Stomach smooth muscle (tissue), 2 donors: Measurements from ENCODE around the gene CAMSAP2.

ENCODE experiments used
- H3K27ac ChIP-seq: one replicate; pipeline ENCODE4 v1.7.0; 2013; ENCODE audit warnings: mild to moderate bottlenecking, low read length, inconsistent platforms
- H3K27me3 ChIP-seq, 2 donors: one replicate each; pipeline ENCODE4 v1.7.0; 2013; ENCODE audit warnings: low read length in 2 of 2; ENCODE audit not compliant: insufficient read depth in 2 of 2, control insufficient read depth in 1 of 2
- H3K36me3 ChIP-seq, 2 donors: one replicate each; pipeline ENCODE4 v1.7.0; 2013; ENCODE audit warnings: low read length in 2 of 2; ENCODE audit not compliant: control insufficient read depth in 2 of 2, insufficient read depth in 2 of 2
- H3K4me1 ChIP-seq: one replicate; pipeline ENCODE4 v1.7.0; 2013; ENCODE audit warnings: low read length; ENCODE audit not compliant: control insufficient read depth, insufficient read depth
- H3K4me3 ChIP-seq, 2 donors: one replicate each; pipeline ENCODE4 v1.7.0; 2013; ENCODE audit warnings: low read length in 2 of 2
- H3K9ac ChIP-seq, 2 donors: one replicate each; pipeline ENCODE4 v1.7.0; 2013; ENCODE audit warnings: low read length in 2 of 2, mild to moderate bottlenecking in 1 of 2
- H3K9me3 ChIP-seq, 2 donors: one replicate each; pipeline ENCODE4 v1.7.0; 2013; ENCODE audit warnings: low read length in 2 of 2; ENCODE audit not compliant: control insufficient read depth in 2 of 2
- donor health status: healthy.
- donor health status: Pancreatic carcinoma.

The CAMSAP2 gene

DNA sequence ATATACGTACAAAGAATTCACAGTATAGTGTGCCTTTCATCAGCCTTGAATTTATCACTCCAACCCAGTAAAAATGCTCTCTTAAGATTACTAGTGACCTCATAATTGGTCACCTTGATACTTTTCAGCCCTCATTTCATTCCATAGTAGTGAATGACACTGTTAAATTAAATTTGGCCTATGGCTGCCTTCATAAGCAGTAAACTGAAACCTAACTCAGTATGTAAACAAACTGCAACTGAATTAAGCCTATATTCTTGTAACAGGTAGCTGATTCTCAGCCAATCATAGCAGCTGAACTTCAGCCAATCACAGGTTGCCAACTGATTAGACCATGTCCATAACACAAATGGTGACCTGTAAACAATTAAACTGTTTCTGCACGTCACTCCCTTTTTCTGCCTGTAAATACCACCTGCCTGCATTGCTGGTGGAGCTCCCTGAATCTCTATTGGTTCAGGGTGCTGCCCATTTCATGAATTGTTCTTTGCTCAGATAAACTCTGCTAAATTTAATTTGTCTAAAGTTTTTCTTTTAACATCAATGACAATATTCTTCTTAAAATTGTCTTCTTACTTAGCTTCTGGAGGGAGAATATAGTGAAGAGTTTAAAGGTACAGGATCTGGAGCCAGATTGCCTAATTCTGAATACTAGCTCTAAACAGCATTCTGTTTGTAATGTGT lies 24.0 kb upstream of the CAMSAP2 start:
- Histone ChIP-seq H3K27me3 (no peaks in the 10 kb centered on the region), H3K9ac (no peak overlapping the region), H3K9me3 (no peaks in the 10 kb centered on the region), H3K27ac (no peak overlapping the region), H3K4me3 (no peak overlapping the region), H3K36me3 (no peaks in the 10 kb centered on the region), H3K4me1 (no peaks in the 10 kb centered on the region)

DNA sequence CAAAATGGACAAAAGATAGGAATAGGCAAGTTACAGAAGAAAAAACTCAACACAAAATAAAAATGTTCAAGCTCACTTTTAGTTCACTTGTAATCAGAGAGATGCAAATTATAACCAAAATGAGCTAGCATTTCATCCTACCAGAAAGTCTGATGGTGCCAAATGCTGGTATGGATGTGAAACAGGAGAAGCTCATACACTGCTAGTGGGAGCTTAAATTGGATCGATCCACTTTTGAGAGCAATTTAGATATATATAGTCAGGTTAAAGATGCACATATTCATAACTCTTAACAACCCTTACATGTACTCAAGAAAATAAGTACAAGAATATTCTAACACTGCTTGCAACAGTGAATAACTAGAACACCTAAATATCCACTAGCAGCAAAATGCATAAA lies 18.5 kb upstream of the CAMSAP2 start:
- Histone ChIP-seq H3K4me3 (no peak overlapping the region), H3K4me1 (no peaks in the 10 kb centered on the region), H3K27ac (no peak overlapping the region), H3K27me3 (no peaks in the 10 kb centered on the region), H3K9ac (no peak overlapping the region), H3K36me3 (no peaks in the 10 kb centered on the region), H3K9me3 (no peaks in the 10 kb centered on the region)

DNA sequence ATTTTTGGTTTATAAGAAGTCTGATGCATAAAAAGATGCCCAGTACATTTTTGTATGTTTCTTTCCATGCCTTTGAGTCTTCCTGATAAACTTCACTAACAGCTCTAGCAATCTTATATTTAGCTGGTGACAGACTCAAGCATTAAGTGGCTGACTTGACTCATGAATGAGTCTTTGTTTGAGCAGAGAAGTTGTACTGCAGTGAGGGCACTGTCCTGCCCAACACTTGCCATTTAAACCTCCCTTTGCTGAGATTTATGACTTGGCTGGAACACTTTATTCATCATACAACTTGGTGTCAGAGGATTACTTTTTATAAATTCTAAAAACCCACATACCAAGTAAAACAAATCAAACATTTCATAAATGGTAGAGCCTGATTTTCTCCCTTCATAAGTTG lies 14.6 kb upstream of the CAMSAP2 start:
- no peak overlapping the region for H3K9ac ChIP-seq
- no peaks in the 10 kb centered on the region for H3K27me3 ChIP-seq
- H3K9me3 ChIP-seq = no peaks in the 10 kb centered on the region
- no peak overlapping the region for H3K27ac ChIP-seq
- H3K36me3 ChIP-seq = no peaks in the 10 kb centered on the region
- H3K4me1 ChIP-seq = no peaks in the 10 kb centered on the region
- H3K4me3 ChIP-seq = no peak overlapping the region

DNA sequence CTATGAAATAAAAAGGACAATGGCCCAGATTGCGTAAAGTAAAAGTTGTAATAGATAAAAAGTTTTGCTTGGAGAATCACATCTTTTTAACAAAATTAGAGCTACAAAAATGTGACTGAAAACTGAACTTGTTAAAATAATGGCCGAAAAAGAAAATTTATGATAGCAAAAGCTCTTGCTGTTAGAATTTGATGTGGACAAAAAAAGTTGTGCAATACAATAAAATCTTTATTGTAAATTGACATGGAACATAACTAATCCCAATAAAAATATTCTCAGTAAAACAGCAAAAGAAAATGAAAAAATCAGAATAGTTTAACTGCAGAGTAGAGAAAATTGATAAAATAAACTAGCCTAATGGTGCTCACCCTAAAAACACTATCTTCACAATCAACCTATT lies 11.4 kb upstream of the CAMSAP2 start:
- H3K27ac ChIP-seq = no peak overlapping the region
- no peaks in the 10 kb centered on the region for H3K36me3 ChIP-seq
- H3K9ac ChIP-seq = no peak overlapping the region
- no peaks in the 10 kb centered on the region for H3K9me3 ChIP-seq
- no peaks in the 10 kb centered on the region for H3K4me1 ChIP-seq
- H3K4me3 ChIP-seq = no peak overlapping the region
- H3K27me3 ChIP-seq = no peaks in the 10 kb centered on the region

DNA sequence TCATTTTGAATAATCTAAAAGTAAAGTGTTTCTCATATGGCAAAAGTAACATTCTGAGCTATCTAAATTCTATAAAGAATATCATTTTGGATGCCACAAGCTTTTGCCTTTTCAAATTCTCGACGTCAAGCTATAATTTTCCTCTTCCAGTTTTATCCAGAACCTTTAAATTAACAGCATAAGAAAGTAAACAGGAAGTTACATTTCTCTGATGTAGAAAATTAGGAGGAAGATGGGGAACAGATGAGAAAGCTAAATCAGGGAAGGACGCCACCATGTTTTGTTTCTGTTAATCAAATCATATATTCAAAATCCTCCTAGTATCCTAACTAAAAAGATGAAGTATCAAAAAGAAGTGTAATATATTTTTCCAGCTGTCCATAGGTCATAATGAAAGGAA lies 8.8 kb upstream of the CAMSAP2 start:
- Histone ChIP-seq H3K4me3 (no peak overlapping the region), H3K4me1 (no peaks in the 10 kb centered on the region), H3K9ac (no peak overlapping the region), H3K27me3 (no peaks in the 10 kb centered on the region), H3K9me3 (no peaks in the 10 kb centered on the region), H3K27ac (no peak overlapping the region), H3K36me3 (no peaks in the 10 kb centered on the region)

DNA sequence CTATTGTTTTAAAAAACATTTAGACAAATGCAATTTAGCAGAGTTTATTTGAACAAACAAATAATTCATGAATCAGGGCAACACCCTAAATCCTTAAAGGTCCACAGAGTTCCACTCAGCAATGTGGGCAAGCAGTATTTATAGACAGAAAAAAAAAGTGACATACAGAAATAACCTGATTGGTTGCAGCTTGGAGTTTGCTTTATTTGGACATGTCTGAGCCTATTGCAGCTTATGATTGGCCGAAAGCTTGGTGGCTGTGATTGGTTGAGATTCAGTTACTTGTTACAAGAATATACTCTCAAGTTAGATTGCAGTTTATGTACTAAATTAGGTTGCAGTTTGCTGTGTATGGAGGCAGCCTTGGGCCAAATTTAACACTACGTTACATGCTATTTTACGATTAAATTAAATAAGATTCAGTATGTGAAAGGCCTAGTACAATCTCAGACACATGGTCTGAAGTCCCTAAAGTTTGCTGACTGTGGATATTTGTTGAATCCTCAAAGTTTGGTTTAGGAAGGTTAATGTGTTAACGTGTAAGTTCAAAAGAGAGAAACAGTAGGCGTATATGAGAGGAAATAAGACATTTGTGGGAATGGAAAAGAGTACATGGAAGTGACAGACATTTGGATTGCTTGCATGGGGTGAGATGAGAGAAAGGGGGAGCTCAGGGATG lies 6.9 kb upstream of the CAMSAP2 start:
- Histone ChIP-seq H3K36me3 (no peaks in the 10 kb centered on the region), H3K9me3 (no peaks in the 10 kb centered on the region), H3K27ac (no peak overlapping the region), H3K9ac (no peak overlapping the region), H3K27me3 (no peaks in the 10 kb centered on the region), H3K4me3 (no peak overlapping the region), H3K4me1 (no peaks in the 10 kb centered on the region)

DNA sequence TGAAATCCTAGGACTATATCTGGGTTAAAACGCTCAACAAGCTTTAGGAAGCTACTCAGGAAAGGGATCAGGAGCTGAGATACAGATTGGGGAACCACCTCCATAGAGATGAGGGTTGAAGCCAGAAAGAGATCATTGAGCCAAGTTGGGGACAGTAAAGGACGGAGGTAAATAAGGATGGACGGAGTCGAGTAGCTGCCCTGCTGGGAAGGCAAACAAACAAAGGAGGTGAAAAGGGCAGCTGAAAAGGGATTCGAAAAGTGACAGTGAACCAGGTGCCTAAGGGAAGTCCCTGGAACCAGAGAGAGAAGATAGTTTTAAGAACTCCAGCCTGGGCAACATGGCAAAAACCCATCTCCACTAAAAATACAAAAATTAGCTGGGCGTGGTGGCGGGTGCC lies 6.3 kb upstream of the CAMSAP2 start:
- H3K36me3 ChIP-seq = no peaks in the 10 kb centered on the region
- no peak overlapping the region for H3K9ac ChIP-seq
- H3K4me1 ChIP-seq = no peaks in the 10 kb centered on the region
- H3K27me3 ChIP-seq = no peaks in the 10 kb centered on the region
- no peaks in the 10 kb centered on the region for H3K9me3 ChIP-seq
- no peak overlapping the region for H3K4me3 ChIP-seq
- H3K27ac ChIP-seq = no peak overlapping the region

DNA sequence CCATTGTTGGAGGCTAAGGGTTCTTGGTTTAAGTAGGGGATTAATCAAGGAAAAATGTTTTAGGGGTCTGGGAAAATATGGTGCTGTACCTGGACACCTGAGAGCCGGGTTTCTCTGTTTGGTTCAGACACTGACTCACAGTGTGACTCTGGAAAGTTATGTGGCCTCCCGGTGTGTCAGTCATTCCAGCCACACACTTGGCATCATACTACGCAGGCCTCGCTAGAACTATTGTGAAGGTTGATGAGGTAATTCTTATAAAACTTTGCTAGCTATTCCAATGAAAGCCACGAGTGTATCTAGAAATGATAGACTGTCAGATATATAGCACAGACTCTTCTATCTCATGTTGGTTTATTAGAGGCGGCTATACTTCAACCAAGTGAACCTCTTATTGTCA lies 4.8 kb upstream of the CAMSAP2 start:
- Histone ChIP-seq H3K27me3 (no peaks in the 10 kb centered on the region), H3K9me3 (no peaks in the 10 kb centered on the region)

DNA sequence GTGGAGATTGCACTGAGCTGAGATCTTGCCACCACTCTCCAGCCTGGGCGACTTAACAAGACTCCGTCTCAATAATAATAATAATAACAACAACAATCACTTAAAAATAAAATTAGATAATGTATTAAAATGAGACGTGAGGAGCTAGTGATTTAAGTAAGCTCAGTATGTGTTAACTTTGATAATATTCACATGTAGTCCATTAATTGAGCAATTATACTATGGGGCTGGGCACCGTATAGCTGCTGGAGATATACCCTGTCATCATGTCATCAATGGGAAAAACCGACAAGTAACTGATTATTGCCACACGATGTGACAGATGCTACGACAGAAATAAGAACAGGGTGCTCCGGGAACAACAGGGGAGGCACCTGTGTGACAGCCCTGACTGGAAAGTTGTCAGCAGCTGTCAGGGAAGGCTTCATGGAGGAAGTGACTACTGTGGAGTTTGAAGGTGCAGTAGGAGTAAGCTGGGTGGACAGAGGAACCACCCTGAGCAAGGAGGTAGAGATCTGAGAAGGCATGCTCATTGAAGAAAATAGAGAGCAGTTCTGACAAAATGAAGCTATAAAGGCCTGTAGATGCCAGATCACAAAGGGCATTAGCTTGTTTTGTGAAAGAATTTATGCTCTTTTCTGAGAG lies 924 bp upstream of the CAMSAP2 start:
- Histone ChIP-seq H3K27me3 (no peaks in the 10 kb centered on the region), H3K4me1 (peaks cover 5% of the 10 kb centered on the region), H3K4me3 (peak overlapping the region; percentile 64 to 68), H3K36me3 (no peaks in the 10 kb centered on the region), H3K9me3 (no peaks in the 10 kb centered on the region), H3K9ac (peak overlapping the region; percentile 66 to 73), H3K27ac (peak overlapping the region; percentile 37)

More for the DNA sequence above, 4.8 kb upstream of the CAMSAP2 start:
- Histone ChIP-seq H3K4me3 (no peak overlapping the region), H3K4me1 (peaks cover 5% of the 10 kb centered on the region), H3K9ac (no peak overlapping the region), H3K27ac (no peak overlapping the region), H3K36me3 (no peaks in the 10 kb centered on the region)

DNA sequence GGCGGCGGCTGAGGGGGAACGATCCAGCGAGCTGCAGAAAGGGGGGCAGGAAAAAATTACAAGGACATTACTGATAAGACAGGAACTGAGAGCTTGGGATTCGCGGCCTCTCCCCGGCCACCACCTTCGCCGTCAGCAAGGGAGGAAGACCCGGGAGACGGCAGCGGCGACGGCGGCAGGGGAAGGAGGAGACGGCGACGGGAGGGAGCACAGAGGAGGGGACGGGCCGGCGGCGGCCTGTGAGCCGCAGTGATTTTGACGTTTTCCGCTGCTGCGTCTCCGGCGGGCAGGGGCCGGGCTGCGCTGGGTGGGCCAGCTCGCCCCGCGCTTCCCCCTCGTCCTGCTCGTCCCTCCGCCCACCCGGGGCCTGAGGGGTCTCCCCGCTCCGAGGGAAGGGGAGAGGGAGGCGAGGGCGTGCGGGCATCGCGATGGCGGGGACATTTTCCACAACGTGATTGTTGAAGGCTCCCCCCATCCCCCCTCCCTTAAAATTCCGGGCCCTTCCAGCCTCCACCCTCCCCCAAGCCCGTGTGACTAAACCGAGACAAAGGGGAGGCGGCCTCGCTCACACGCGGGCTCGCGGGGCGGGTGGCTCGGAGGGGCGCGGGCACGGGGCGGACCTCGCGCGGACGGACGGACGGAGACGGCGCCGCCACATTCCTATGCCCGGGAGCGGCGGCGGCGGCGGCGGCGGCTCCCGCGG lies 407 bp downstream of the CAMSAP2 start:
- peak overlapping the region; percentile 91 to 97 for H3K9ac ChIP-seq
- peak overlapping the region; percentile 97 for H3K27ac ChIP-seq
- H3K27me3 ChIP-seq = no peaks in the 10 kb centered on the region
- H3K36me3 ChIP-seq = no peaks in the 10 kb centered on the region
- H3K9me3 ChIP-seq = no peaks in the 10 kb centered on the region
- peak overlapping the region; percentile 81 to 97 for H3K4me3 ChIP-seq
- H3K4me1 ChIP-seq = peaks cover 5% of the 10 kb centered on the region
